ENCODE measurements around the gene AUTS2.

Gene AUTS2

GRCh38 chr7:70352906-70353305, 754.6 kb downstream of the AUTS2 start:
- no peak overlapping the region for H3K27ac ChIP-seq
- no peak for TF ChIP-seq CTCF (IDR thresholded peaks at IDR 0.05)
- H3K4me3 ChIP-seq: no peak overlapping the region
- no peak for DNase-seq
- no peaks in the 10 kb centered on the region for H3K36me3 ChIP-seq
- no peaks in the 10 kb centered on the region for H3K9me3 ChIP-seq
- peaks cover 0 to 9% (median 0%) of the 10 kb centered on the region in 4 donors for H3K4me1 ChIP-seq
- intact Hi-C loops (cut with DNase I; ENCODE audit: low total_unique reads): no loop called here
- H3K27me3 ChIP-seq: no peaks in the 10 kb centered on the region

DNA sequence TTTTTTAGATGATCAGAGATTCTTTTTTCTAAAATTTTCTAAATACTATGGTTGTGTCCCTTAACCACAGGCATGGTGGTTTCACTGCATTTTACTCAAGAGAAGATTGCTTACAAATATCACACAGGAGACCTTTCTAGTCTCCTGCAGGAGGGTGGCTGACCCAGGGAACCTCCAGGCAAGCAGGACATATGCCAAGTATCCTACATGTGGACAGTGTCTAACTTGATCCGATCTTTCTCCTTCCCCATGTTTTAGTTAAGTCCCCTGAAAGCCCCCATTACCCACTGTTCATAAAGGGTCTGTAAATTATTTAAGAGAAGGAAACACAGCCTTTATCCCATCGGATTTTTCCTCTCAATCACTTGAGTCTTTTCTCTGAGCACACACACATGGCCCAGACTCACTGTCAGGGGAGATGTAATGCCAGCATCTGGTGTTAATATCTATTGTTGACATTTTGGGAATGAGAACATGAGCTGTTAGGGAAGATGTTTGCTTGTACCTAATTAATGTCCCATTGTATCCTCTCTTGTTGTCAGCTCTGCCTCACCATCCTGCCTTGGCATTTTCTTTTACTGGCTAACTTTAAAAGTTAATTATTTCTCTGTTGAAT, 755.2 kb downstream of the AUTS2 start:
- intact Hi-C loops (cut with DNase I; ENCODE audit: low total_unique reads): no loop called here
- Histone ChIP-seq H3K9me3 (no peaks in the 10 kb centered on the region), H3K4me1 (peaks cover 0 to 9% (median 0%) of the 10 kb centered on the region in 4 donors), H3K27ac (no peak overlapping the region), H3K27me3 (no peaks in the 10 kb centered on the region), H3K4me3 (no peak overlapping the region), H3K36me3 (no peaks in the 10 kb centered on the region)
- TF ChIP-seq CTCF (IDR thresholded peaks at IDR 0.05): no peak
- no peak for DNase-seq

- intact Hi-C loops (cut with DNase I; ENCODE audit: low total_unique reads): no loop called here
- H3K4me3 ChIP-seq: no peak overlapping the region
- no peak overlapping the region for H3K27ac ChIP-seq
- H3K4me1 ChIP-seq: peaks cover 0 to 9% (median 0%) of the 10 kb centered on the region in 4 donors
- no peak for TF ChIP-seq CTCF (IDR thresholded peaks at IDR 0.05)
- no peaks in the 10 kb centered on the region for H3K9me3 ChIP-seq
- H3K27me3 ChIP-seq: no peaks in the 10 kb centered on the region
- DNase-seq: no peak
- H3K36me3 ChIP-seq: no peaks in the 10 kb centered on the region
Measured at GRCh38 chr7:70353946-70354335, 755.7 kb downstream of the AUTS2 start.

GRCh38 chr7:70354409-70355169, 756.3 kb downstream of the AUTS2 start:
- TF ChIP-seq CTCF (IDR thresholded peaks at IDR 0.05): no peak
- no peaks in the 10 kb centered on the region for H3K9me3 ChIP-seq
- no peak overlapping the region for H3K27ac ChIP-seq
- no peaks in the 10 kb centered on the region for H3K36me3 ChIP-seq
- peaks cover 0 to 9% (median 0%) of the 10 kb centered on the region in 4 donors for H3K4me1 ChIP-seq
- no peak for DNase-seq
- no peak overlapping the region for H3K4me3 ChIP-seq
- H3K27me3 ChIP-seq: no peaks in the 10 kb centered on the region
- intact Hi-C loops (cut with DNase I; ENCODE audit: low total_unique reads): no loop called here

DNA sequence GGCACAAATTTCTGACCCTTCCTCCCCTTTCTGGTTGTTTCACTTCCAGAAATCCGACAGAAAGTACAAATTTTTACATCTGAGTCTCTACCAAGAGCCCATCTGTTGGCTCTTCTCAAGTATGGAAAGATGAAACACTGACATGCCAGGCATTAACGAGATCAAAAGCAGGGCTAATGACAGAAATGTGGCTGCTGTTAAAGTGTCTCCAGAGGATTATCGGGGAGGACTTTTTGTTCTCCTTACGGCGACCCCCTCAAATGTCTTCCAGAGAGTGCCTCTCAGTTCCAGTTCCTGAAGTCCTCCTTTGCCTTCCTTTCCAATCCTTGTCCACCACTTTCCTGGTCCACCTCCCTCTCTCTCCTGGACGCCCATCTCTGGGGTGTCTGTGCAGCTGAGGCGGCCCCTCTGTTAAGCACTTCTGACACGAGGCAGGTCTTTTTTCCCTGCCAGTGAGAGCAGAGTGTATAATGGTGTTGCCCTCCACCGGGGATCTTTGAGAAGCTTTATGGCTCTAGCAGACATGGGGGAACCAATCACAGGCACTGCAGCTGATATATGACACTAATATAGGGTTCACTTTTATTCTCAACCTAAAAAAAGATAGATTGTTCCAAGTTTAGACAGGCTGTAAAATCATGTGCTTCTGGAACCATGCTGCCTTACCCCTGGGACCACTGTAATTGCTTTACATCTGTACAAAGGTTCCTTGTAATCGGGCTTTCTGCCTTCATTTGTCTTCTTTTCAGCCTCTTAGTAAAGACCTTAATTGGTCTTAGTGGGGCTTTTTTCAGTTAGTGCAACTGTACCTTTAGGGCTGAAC, 757.1 kb downstream of the AUTS2 start:
- Histone ChIP-seq H3K36me3 (no peaks in the 10 kb centered on the region), H3K27me3 (no peaks in the 10 kb centered on the region), H3K27ac (no peak overlapping the region), H3K9me3 (no peaks in the 10 kb centered on the region), H3K4me1 (peaks cover 0 to 9% (median 0%) of the 10 kb centered on the region in 4 donors), H3K4me3 (no peak overlapping the region)
- intact Hi-C loops (cut with DNase I; ENCODE audit: low total_unique reads): no loop called here
- DNase-seq: no peak
- no peak for TF ChIP-seq CTCF (IDR thresholded peaks at IDR 0.05)
